Parathyroid adenoma (tissue), 2 donors: Measurements from ENCODE around the gene DYNLL1.
A peak's percentile ranks its signal among the peaks of the same experiment; 100 is the strongest.

Source experiments
- H2AFZ ChIP-seq: fragments of 300-600 bp; sonication (generic); one replicate; pipeline ENCODE4 v1.7.0; 2017; ENCODE audit warnings: antibody characterized with exemption, mild to moderate bottlenecking
- H3K27ac ChIP-seq: fragments of 300-600 bp; sonication (generic); one replicate; pipeline ENCODE4 v1.7.0; 2017
- H3K27me3 ChIP-seq: fragments of 300-600 bp; sonication (generic); one replicate; pipeline ENCODE4 v1.7.0; 2017; ENCODE audit warnings: low read length; ENCODE audit not compliant: control insufficient read depth, insufficient read depth
- H3K36me3 ChIP-seq: fragments of 300-600 bp; sonication (generic); one replicate; pipeline ENCODE4 v1.7.0; 2017; ENCODE audit warnings: low read length; ENCODE audit not compliant: control insufficient read depth, insufficient read depth
- H3K4me1 ChIP-seq: fragments of 300-600 bp; sonication (generic); one replicate; pipeline ENCODE4 v1.7.0; 2017; ENCODE audit warnings: control low read depth
- H3K4me2 ChIP-seq: fragments of 300-600 bp; sonication (generic); one replicate; pipeline ENCODE4 v1.7.0; 2017; ENCODE audit warnings: low read length
- H3K4me3 ChIP-seq: fragments of 300-600 bp; sonication (generic); one replicate; pipeline ENCODE4 v1.7.0; 2017; ENCODE audit warnings: low read depth, low read length
- H3K79me2 ChIP-seq: fragments of 300-600 bp; sonication (generic); one replicate; pipeline ENCODE4 v1.7.0; 2017; ENCODE audit warnings: control low read depth
- H3K9ac ChIP-seq: fragments of 300-600 bp; sonication (generic); one replicate; pipeline ENCODE4 v1.7.0; 2017; ENCODE audit warnings: mild to moderate bottlenecking
- H3K9me3 ChIP-seq: fragments of 300-600 bp; sonication (generic); one replicate; pipeline ENCODE4 v1.7.0; 2017; ENCODE audit warnings: low read length; ENCODE audit not compliant: control insufficient read depth
- CTCF ChIP-seq: fragments of 300-600 bp; sonication (generic); IDR thresholded peaks from one replicate; pipeline ENCODE4 v1.7.0; 2017; ENCODE audit warnings: antibody characterized with exemption, mild to moderate bottlenecking
- donor health status: primary hyperparathyroidism.

Gene DYNLL1

GRCh38 chr12:120496413-120497340 is 764 bp downstream of the DYNLL1 start:
- no peaks in the 10 kb centered on the region for H3K27me3 ChIP-seq
- no peaks in the 10 kb centered on the region for H3K9me3 ChIP-seq

GRCh38 chr12:120497524-120498150 is 1.7 kb downstream of the DYNLL1 start:
- no peaks in the 10 kb centered on the region for H3K27me3 ChIP-seq
- no peak overlapping the region for H2AFZ ChIP-seq
- H3K4me1 ChIP-seq = no peaks in the 10 kb centered on the region
- no peak overlapping the region for H3K9ac ChIP-seq
- TF ChIP-seq CTCF = no peak
- H3K27ac ChIP-seq = no peak overlapping the region
- H3K4me2 ChIP-seq = peak overlapping the region; percentile 78
- no peaks in the 10 kb centered on the region for H3K9me3 ChIP-seq
- no peaks in the 10 kb centered on the region for H3K79me2 ChIP-seq
- no peaks in the 10 kb centered on the region for H3K36me3 ChIP-seq
- H3K4me3 ChIP-seq = peak overlapping the region; percentile 89

More at GRCh38 chr12:120496413-120497340, 764 bp downstream of the DYNLL1 start:
- peak overlapping the region; percentile 89 for H3K4me3 ChIP-seq
- H3K27ac ChIP-seq = peak overlapping the region; percentile 79
- no peaks in the 10 kb centered on the region for H3K79me2 ChIP-seq
- H3K4me2 ChIP-seq = peak overlapping the region; percentile 78
- H2AFZ ChIP-seq = peak overlapping the region; percentile 81
- no peaks in the 10 kb centered on the region for H3K4me1 ChIP-seq
- no peak for TF ChIP-seq CTCF
- no peak overlapping the region for H3K9ac ChIP-seq
- no peaks in the 10 kb centered on the region for H3K36me3 ChIP-seq

GRCh38 chr12:120498870-120499515 is 3.1 kb downstream of the DYNLL1 start:
- Histone ChIP-seq H3K4me2 (no peak overlapping the region), H3K9ac (no peak overlapping the region), H3K36me3 (no peaks in the 10 kb centered on the region), H3K9me3 (no peaks in the 10 kb centered on the region), H3K79me2 (no peaks in the 10 kb centered on the region), H3K27ac (peak overlapping the region; percentile 13), H2AFZ (no peak overlapping the region), H3K27me3 (no peaks in the 10 kb centered on the region), H3K4me3 (no peak overlapping the region), H3K4me1 (no peaks in the 10 kb centered on the region)
- no peak for TF ChIP-seq CTCF

GRCh38 chr12:120500581-120500980 is 4.7 kb downstream of the DYNLL1 start:
- no peaks in the 10 kb centered on the region for H3K36me3 ChIP-seq
- H3K9ac ChIP-seq = no peak overlapping the region
- no peaks in the 10 kb centered on the region for H3K9me3 ChIP-seq
- no peaks in the 10 kb centered on the region for H3K4me1 ChIP-seq
- H3K4me3 ChIP-seq = no peak overlapping the region
- no peak for TF ChIP-seq CTCF
- no peak overlapping the region for H3K4me2 ChIP-seq
- no peaks in the 10 kb centered on the region for H3K79me2 ChIP-seq
- H3K27ac ChIP-seq = no peak overlapping the region
- H3K27me3 ChIP-seq = no peaks in the 10 kb centered on the region
- H2AFZ ChIP-seq = no peak overlapping the region
